Panc1 (cell line): Measurements from ENCODE around the gene GRIN3B.

Experiments used
- CTCF ChIP-seq: fragments of 450-650 bp; IDR thresholded peaks from 2 replicates; pipeline ENCODE4 v1.5.1; 2017; ENCODE audit warnings: mild to moderate bottlenecking
- POLR2AphosphoS5 ChIP-seq: IDR thresholded peaks from 2 replicates; pipeline ENCODE4 v1.6.1; 2012; ENCODE audit warnings: mild to moderate bottlenecking, low read depth, low read length, moderate library complexity
- REST ChIP-seq, 2 experiments: IDR thresholded peaks; 2 replicates each; pipeline ENCODE4 v1.6.1; 2011 to 2012; ENCODE audit warnings: low read depth in 2 of 2, control low read depth in 1 of 2, low read length in 1 of 2, mild to moderate bottlenecking in 1 of 2, moderate library complexity in 1 of 2; ENCODE audit not compliant: insufficient read depth in 1 of 2
- SIN3A ChIP-seq: IDR thresholded peaks from 2 replicates; pipeline ENCODE4 v1.6.1; 2012; ENCODE audit warnings: low read depth, mild to moderate bottlenecking, low read length, moderate library complexity, borderline replicate concordance; ENCODE audit not compliant: insufficient read depth
- TCF7L2 ChIP-seq: IDR thresholded peaks from 2 replicates; pipeline ENCODE4 v1.6.1; 2011; ENCODE audit warnings: mild to moderate bottlenecking, low read depth, low read length, inconsistent platforms

- no peak for TF ChIP-seq CTCF
- no peak for TF ChIP-seq REST (IDR thresholded peaks at IDR 0.05; ENCODE audit: insufficient read depth in 1 of 2, low read depth in 2 of 2, low read length in 1 of 2)
- no peak for TF ChIP-seq POLR2AphosphoS5
- no peak for TF ChIP-seq SIN3A
- no peak for TF ChIP-seq TCF7L2
Measured at GRCh38 chr19:980133-980998, 19.9 kb upstream of the GRIN3B start.
